ENCODE results near the gene CTSD. TPM values are rescaled to one million over a fixed set of nuclear protein-coding genes. Genes with fewer than 3 reads are reported as not detected.
"Not testable (repeated sequence)": the region's sequence is repeated elsewhere in the genome, so short reads cannot be mapped to it uniquely, and the experiment has no call there.

Gene CTSD
- total and polyA plus RNA-seq, 8 donors: 115 to 590 (median 257) TPM

DNA sequence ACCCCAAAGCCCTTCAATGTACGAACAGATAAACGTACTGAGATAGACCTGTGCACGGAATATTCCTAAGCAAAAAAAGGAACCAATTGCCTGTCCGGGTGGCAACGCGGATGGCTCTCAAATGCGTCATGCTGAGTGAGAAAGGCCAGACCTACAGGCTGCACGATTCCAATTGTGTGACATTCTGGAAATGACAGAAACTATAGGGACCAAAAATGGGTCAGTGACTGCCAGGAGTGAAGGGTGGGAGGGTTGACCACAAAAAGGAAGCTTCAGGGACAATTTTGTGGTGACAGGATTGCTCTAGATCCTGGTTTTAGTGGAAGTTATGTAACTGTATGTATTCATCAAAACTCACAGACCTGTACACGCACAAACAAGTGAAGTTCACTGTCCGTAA is 47.0 kb upstream of the CTSD start:
- peaks cover 0 to 15% (median 6%) of the 10 kb centered on the region in 4 donors for H3K4me1 ChIP-seq
- H3K27ac ChIP-seq: no peak overlapping the region
- intact Hi-C loops (cut with DNase I; ENCODE audit: low total_unique reads): no loop called here
- TF ChIP-seq EP300 (IDR thresholded peaks at IDR 0.05) (no peak), POLR2A (IDR thresholded peaks at IDR 0.05) (no peak), CTCF (IDR thresholded peaks at IDR 0.05) (no peak), POLR2AphosphoS5 (IDR thresholded peaks at IDR 0.05) (no peak)
- H3K4me3 ChIP-seq: no peak overlapping the region
- no peak for DNase-seq
- H3K36me3 ChIP-seq: no peaks in the 10 kb centered on the region
- 66 to 80% (median 78%) methylated on average over 10 of the region's 10 CpGs for WGBS, 5 donors
- peaks cover 0 to 12% (median 0%) of the 10 kb centered on the region in 4 donors for H3K9me3 ChIP-seq
- peaks cover 0 to 13% (median 0%) of the 10 kb centered on the region in 3 donors for H3K27me3 ChIP-seq

- no peak overlapping the region for H3K27ac ChIP-seq
- TF ChIP-seq EP300 (IDR thresholded peaks at IDR 0.05): no peak
- no peak for TF ChIP-seq CTCF (IDR thresholded peaks at IDR 0.05)
- H3K9me3 ChIP-seq: peaks cover 0 to 6% (median 0%) of the 10 kb centered on the region in 4 donors
- no peak overlapping the region for H3K4me3 ChIP-seq
- peak in 1 of 2 donors; percentile 40 for DNase-seq
- no peaks in the 10 kb centered on the region for H3K36me3 ChIP-seq
- 22 to 41% (median 39%) methylated on average over 14 of the region's 14 CpGs for WGBS, 5 donors
- intact Hi-C loops (cut with DNase I; ENCODE audit: low total_unique reads): no loop called here
- peaks cover 0 to 15% (median 6%) of the 10 kb centered on the region in 4 donors for H3K4me1 ChIP-seq
- peaks cover 0 to 32% (median 0%) of the 10 kb centered on the region in 3 donors for H3K27me3 ChIP-seq
Measured at GRCh38 chr11:1807264-1807995, 43.7 kb upstream of the CTSD start.

GRCh38 chr11:1805525-1805924 is 41.8 kb upstream of the CTSD start:
- TF ChIP-seq POLR2A (IDR thresholded peaks at IDR 0.05) (no peak), CTCF (IDR thresholded peaks at IDR 0.05) (no peak), EP300 (IDR thresholded peaks at IDR 0.05) (no peak), POLR2AphosphoS5 (IDR thresholded peaks at IDR 0.05) (no peak)
- no peaks in the 10 kb centered on the region for H3K36me3 ChIP-seq
- H3K9me3 ChIP-seq: no peaks in the 10 kb centered on the region
- H3K4me3 ChIP-seq: no peak overlapping the region
- no peak for DNase-seq
- H3K4me1 ChIP-seq: peaks cover 0 to 15% (median 6%) of the 10 kb centered on the region in 4 donors
- intact Hi-C loops (cut with DNase I; ENCODE audit: low total_unique reads): no loop called here
- H3K27me3 ChIP-seq: peaks cover 0 to 40% (median 0%) of the 10 kb centered on the region in 3 donors
- H3K27ac ChIP-seq: no peak overlapping the region
- WGBS, 5 donors: 82 to 94% (median 88%) methylated on average over 15 of the region's 15 CpGs

DNA sequence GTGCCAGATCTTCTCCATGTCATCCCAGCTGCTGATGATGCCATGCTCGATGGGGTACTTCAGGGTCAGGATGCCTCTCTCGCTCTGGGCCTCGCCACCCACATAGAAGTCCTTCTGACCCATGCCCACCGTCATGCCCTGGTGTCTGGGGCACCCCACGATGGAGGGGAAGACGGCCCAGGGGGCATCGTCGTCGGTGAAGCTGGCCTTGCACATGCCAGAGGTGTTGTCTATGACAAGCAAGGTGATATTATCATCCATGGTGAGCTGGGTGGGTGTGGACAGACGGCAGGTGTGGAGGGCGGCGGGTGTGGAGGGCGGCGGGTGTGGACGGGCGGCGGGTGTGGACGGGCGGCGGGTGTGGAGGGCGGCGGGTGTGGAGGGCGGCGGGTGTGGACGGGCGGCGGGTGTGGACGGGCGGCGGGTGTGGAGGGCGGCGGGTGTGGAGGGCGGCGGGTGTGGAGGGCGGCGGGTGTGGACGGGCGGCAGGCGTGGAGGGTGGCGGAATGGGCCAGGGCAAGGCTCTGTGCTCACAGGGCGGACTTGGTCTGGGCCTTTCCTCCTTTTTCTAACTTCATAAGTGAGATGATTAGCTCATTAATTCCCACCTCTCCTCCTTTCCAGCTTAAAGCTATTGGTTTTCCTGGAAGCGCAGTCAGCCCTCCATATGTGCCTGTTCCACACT is 40.2 kb upstream of the CTSD start:
- H3K4me3 ChIP-seq; H3K9me3 ChIP-seq; H3K27ac ChIP-seq; intact Hi-C loops (cut with DNase I; ENCODE audit: low total_unique reads); H3K36me3 ChIP-seq; DNase-seq: not testable (repeated sequence)
- H3K4me1 ChIP-seq: peaks cover 0 to 15% (median 6%) of the 10 kb centered on the region in 4 donors
- 80 to 93% (median 88%) methylated on average over 14 to 30 of the region's 42 CpGs for WGBS, 5 donors
- peaks cover 0 to 46% (median 0%) of the 10 kb centered on the region in 3 donors for H3K27me3 ChIP-seq

All from stomach (tissue), 9 donors.